Stimulated activated CD4-positive, alpha-beta T cell treated with anti-CD3 and anti-CD28 coated beads, TNF-alpha, amount 100 ng/mL, for 1 hour (primary cell): ENCODE measurements around the gene NRXN3.

Experiments used
- DNase-seq, 3 donors: peaks; one replicate each; pipeline ENCODE4 v3.0.0-alpha.2; 2020; ENCODE audit warnings: low read depth in 3 of 3, low spot score in 1 of 3

The NRXN3 gene

GRCh38 chr14:78788467-78789360, 618.5 kb downstream of the NRXN3 start:
- no peak for DNase-seq

- DNase-seq: no peak
These were observed 620.1 kb downstream of the NRXN3 start for GRCh38 chr14:78790271-78790670.

- no peak for DNase-seq
These were observed 628.6 kb downstream of the NRXN3 start for GRCh38 chr14:78798757-78799156.

- DNase-seq: no peak
These were observed 635.4 kb downstream of the NRXN3 start for GRCh38 chr14:78805570-78805969.

- no peak for DNase-seq
These were observed 652.9 kb downstream of the NRXN3 start for GRCh38 chr14:78823035-78823434.

GRCh38 chr14:78823516-78823915, 653.3 kb downstream of the NRXN3 start:
- no peak for DNase-seq

- no peak for DNase-seq
These were observed 659.1 kb downstream of the NRXN3 start for GRCh38 chr14:78829274-78829673.

GRCh38 chr14:78834766-78835451, 664.7 kb downstream of the NRXN3 start:
- no peak for DNase-seq

GRCh38 chr14:78835909-78836308, 665.7 kb downstream of the NRXN3 start:
- no peak for DNase-seq

- no peak for DNase-seq
These were observed 666.6 kb downstream of the NRXN3 start for GRCh38 chr14:78836777-78837176.

GRCh38 chr14:78838959-78839358, 668.8 kb downstream of the NRXN3 start:
- DNase-seq: no peak

- no peak for DNase-seq
These were observed 670.7 kb downstream of the NRXN3 start for GRCh38 chr14:78840898-78841297.

- DNase-seq: no peak
These were observed 677.6 kb downstream of the NRXN3 start for GRCh38 chr14:78847801-78848200.

- no peak for DNase-seq
These were observed 678.2 kb downstream of the NRXN3 start for GRCh38 chr14:78848234-78848820.

- DNase-seq: no peak
These were observed 679.8 kb downstream of the NRXN3 start for GRCh38 chr14:78849952-78850351.

- no peak for DNase-seq
These were observed 681.0 kb downstream of the NRXN3 start for GRCh38 chr14:78851189-78851588.

- no peak for DNase-seq
These were observed 681.9 kb downstream of the NRXN3 start for GRCh38 chr14:78852040-78852439.

- no peak for DNase-seq
These were observed 687.8 kb downstream of the NRXN3 start for GRCh38 chr14:78857974-78858373.

- DNase-seq: no peak
These were observed 693.0 kb downstream of the NRXN3 start for GRCh38 chr14:78863143-78863542.

- no peak for DNase-seq
These were observed 702.7 kb downstream of the NRXN3 start for GRCh38 chr14:78872837-78873236.

GRCh38 chr14:78873581-78873980, 703.4 kb downstream of the NRXN3 start:
- no peak for DNase-seq

GRCh38 chr14:78875049-78875448, 704.9 kb downstream of the NRXN3 start:
- no peak for DNase-seq
